Fibroblast of lung (primary cell): ENCODE results near the gene KRAS.

Experiments
- CTCF ChIP-seq, 2 donors: IDR thresholded peaks in 1 of 2; conservative IDR thresholded peaks in 1 of 2; 1 replicate in 1 of 2; 2 replicates in 1 of 2; pipeline ENCODE4 v1.5.1; 2011 to 2012; ENCODE audit warnings: low read length in 2 of 2, control low read depth in 1 of 2, inconsistent platforms in 1 of 2, low read depth in 1 of 2, mild to moderate bottlenecking in 1 of 2
- EZH2 ChIP-seq: IDR thresholded peaks from 2 replicates; pipeline ENCODE4 v1.5.1; 2012; ENCODE audit warnings: low read length, control low read depth, mild to moderate bottlenecking; ENCODE audit errors: missing control alignments

- TF ChIP-seq CTCF (conservative IDR thresholded peaks at IDR 0.05 in 1 of 2, IDR thresholded peaks at IDR 0.05 in 1 of 2; ENCODE audit: low read depth in 1 of 2, low read length in 2 of 2) (no peak), EZH2 (no peak)
These were observed 42.9 kb downstream of the KRAS start for GRCh38 chr12:25207846-25208245.
